Endothelial cell (in vitro differentiated cells): ENCODE results near the gene GRM4. TPM values are rescaled to one million over a fixed set of nuclear protein-coding genes. Genes with fewer than 3 reads are reported as not detected.

Source experiments
- DNase-seq: peaks from one replicate; pipeline ENCODE4 v3.0.0; 2021; ENCODE audit warnings: low spot score
- H3K27ac Mint-ChIP-seq: one replicate; pipeline ENCODE4 v1.8.0; 2021; ENCODE audit warnings: mixed read lengths, inconsistent platforms; ENCODE audit not compliant: unreplicated experiment
- H3K27me3 Mint-ChIP-seq: one replicate; pipeline ENCODE4 v1.8.0; 2021; ENCODE audit warnings: mild to moderate bottlenecking, moderate library complexity, mixed read lengths, inconsistent platforms; ENCODE audit not compliant: unreplicated experiment
- H3K36me3 Mint-ChIP-seq: one replicate; pipeline ENCODE4 v1.8.0; 2021; ENCODE audit warnings: mild to moderate bottlenecking, low read depth, mixed read lengths, inconsistent platforms; ENCODE audit not compliant: unreplicated experiment
- H3K4me1 Mint-ChIP-seq: one replicate; pipeline ENCODE4 v1.8.0; 2021; ENCODE audit warnings: mild to moderate bottlenecking, mixed read lengths, inconsistent platforms; ENCODE audit not compliant: unreplicated experiment
- H3K4me3 Mint-ChIP-seq: one replicate; pipeline ENCODE4 v1.8.0; 2021; ENCODE audit warnings: mild to moderate bottlenecking, mixed read lengths, inconsistent platforms; ENCODE audit not compliant: unreplicated experiment
- H3K9me3 Mint-ChIP-seq: one replicate; pipeline ENCODE4 v1.8.0; 2021; ENCODE audit warnings: mixed read lengths, inconsistent platforms; ENCODE audit not compliant: unreplicated experiment
- total RNA-seq: library from RNA; stranded (reverse); fragmentation: NEBNext Ultra II Directional; extraction: Animal tissue kit (Norgen Biotek cat#: 25700); gene quantifications from one replicate; pipeline ENCODE4 v1.2.1, GENCODE V29; 2021; ENCODE audit not compliant: unreplicated experiment
- TF ChIP-seq, protein P1 (sequence below): fragments of 200-600 bp; sonication (generic); IDR thresholded peaks from one replicate; pipeline ENCODE4 v1.5.0; 2021; ENCODE audit warnings: antibody characterized with exemption; ENCODE audit not compliant: unreplicated experiment

GRM4 gene
- total RNA-seq, 1 donor from 2014 or later, result 2.6 TPM

DNA sequence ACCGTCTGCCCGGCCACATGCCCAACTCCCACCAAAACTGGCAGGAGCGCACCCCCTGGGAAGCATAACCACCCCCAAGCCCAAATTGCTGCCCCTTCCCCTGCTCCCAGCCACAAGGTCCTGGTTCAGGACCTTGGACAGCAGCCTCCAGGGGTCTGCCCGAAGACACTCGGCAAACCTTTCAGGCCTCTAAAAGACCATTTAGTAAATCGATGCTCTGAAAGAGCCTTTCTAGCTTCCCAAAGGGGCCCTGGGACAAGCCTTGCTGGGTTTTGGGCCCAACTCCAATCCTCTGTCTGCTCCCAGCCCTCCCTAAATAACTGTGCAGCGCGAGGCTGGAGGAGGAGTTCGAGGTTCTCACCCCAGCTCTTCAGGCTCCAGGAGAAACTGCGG is 30.5 kb downstream of the GRM4 start:
- Mint-ChIP-seq H3K36me3 (no peaks in the 10 kb centered on the region), H3K4me1 (no peaks in the 10 kb centered on the region), H3K9me3 (no peaks in the 10 kb centered on the region), H3K4me3 (no peak overlapping the region), H3K27me3 (peaks cover 6% of the 10 kb centered on the region), H3K27ac (no peak overlapping the region)
- TF ChIP-seq, protein P1, sequence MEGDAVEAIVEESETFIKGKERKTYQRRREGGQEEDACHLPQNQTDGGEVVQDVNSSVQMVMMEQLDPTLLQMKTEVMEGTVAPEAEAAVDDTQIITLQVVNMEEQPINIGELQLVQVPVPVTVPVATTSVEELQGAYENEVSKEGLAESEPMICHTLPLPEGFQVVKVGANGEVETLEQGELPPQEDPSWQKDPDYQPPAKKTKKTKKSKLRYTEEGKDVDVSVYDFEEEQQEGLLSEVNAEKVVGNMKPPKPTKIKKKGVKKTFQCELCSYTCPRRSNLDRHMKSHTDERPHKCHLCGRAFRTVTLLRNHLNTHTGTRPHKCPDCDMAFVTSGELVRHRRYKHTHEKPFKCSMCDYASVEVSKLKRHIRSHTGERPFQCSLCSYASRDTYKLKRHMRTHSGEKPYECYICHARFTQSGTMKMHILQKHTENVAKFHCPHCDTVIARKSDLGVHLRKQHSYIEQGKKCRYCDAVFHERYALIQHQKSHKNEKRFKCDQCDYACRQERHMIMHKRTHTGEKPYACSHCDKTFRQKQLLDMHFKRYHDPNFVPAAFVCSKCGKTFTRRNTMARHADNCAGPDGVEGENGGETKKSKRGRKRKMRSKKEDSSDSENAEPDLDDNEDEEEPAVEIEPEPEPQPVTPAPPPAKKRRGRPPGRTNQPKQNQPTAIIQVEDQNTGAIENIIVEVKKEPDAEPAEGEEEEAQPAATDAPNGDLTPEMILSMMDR, result no peak
- peak; percentile 72 for DNase-seq

DNA sequence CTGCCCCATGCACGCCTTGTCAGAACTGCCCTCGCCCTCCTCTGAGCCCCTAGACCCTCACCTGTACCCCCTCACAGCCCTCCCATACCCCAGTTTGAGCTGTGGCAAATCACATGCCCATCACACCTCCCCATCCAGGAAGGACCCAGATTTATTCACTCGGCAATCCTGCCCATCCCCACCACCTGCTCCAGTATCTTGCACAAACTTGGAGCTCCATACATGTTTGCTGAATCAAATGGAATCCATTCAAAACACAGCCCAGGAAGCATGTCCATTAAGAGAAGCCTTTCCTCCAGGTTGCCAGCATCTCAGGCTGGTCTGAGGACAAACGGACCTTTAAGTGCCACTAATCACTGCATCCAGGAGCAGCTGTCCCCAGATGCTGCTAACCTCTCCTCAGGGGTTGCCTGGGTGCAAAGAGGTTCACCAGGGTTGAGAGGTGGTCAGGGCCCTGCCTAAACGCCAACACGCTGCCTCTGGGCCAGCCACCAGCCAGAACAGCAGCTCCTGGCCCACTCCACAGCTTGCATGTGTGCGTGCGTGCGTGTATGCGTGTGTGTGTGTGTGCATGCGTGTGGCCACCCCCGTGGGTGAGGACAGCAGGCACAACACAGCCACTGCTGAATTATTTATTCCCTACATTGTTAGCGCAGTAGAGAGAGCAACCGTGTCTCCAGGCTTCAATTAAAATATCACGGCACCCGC is 31.0 kb downstream of the GRM4 start:
- no peak overlapping the region for H3K4me3 Mint-ChIP-seq
- no peaks in the 10 kb centered on the region for H3K36me3 Mint-ChIP-seq
- no peak overlapping the region for H3K27ac Mint-ChIP-seq
- H3K9me3 Mint-ChIP-seq, result no peaks in the 10 kb centered on the region
- TF ChIP-seq, protein P1, result no peak
- peaks cover 6% of the 10 kb centered on the region for H3K27me3 Mint-ChIP-seq
- no peak for DNase-seq
- H3K4me1 Mint-ChIP-seq, result no peaks in the 10 kb centered on the region

- H3K36me3 Mint-ChIP-seq, result no peaks in the 10 kb centered on the region
- no peak for DNase-seq
- H3K4me1 Mint-ChIP-seq, result no peaks in the 10 kb centered on the region
- no peak overlapping the region for H3K4me3 Mint-ChIP-seq
- H3K9me3 Mint-ChIP-seq, result no peaks in the 10 kb centered on the region
- H3K27me3 Mint-ChIP-seq, result peaks cover 6% of the 10 kb centered on the region
- no peak overlapping the region for H3K27ac Mint-ChIP-seq
- TF ChIP-seq, protein P1, result no peak
These were observed 32.4 kb downstream of the GRM4 start for GRCh38 chr6:34113532-34113931.

DNA sequence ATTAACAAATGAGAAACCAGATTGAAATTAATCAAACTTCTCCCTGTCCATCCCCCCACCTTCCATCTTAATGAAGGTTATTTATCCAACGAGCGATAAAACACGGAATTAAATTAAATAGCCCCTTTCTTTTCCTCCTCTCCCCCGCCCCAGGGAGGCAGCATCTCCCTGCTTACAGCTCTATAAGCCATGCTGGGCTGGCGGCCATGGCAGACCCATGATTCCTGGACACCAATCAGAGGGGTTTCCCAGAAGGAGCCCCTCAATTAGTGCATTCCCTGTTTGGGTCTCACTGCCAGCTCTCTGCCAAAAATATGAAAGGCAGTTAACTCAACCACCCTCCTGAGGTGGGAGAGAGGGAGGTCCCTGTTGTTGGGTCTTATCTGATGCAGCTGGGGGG is 33.8 kb downstream of the GRM4 start:
- peaks cover 4% of the 10 kb centered on the region for H3K27me3 Mint-ChIP-seq

DNA sequence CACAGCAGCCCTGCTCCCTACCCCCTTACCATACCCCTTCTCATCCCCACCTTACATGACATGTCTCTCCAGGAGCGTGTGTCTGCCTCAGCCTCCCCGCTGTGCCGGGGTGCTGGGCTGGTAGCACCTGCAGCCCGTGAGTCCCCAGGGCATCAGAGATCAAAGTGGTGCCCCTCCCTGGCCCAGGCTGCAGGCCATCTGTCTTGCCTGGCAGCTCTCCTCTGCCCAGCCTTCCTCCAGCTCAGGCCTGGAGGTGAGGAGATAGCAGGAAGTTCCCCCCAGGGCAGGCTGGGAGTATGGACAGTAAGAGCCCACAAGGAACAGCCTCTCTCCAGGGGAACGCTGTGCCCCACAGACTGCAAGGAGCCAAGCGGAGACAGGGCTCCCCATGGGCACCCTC is 35.3 kb downstream of the GRM4 start:
- TF ChIP-seq, protein P1, result no peak
- DNase-seq, result no peak
- no peaks in the 10 kb centered on the region for H3K4me1 Mint-ChIP-seq
- no peak overlapping the region for H3K4me3 Mint-ChIP-seq
- no peaks in the 10 kb centered on the region for H3K36me3 Mint-ChIP-seq
- H3K27ac Mint-ChIP-seq, result no peak overlapping the region
- peaks cover 7% of the 10 kb centered on the region for H3K27me3 Mint-ChIP-seq
- H3K9me3 Mint-ChIP-seq, result no peaks in the 10 kb centered on the region

More for the DNA sequence above, 33.8 kb downstream of the GRM4 start:
- no peak overlapping the region for H3K4me3 Mint-ChIP-seq
- DNase-seq, result no peak
- H3K36me3 Mint-ChIP-seq, result no peaks in the 10 kb centered on the region
- no peaks in the 10 kb centered on the region for H3K9me3 Mint-ChIP-seq
- H3K4me1 Mint-ChIP-seq, result no peaks in the 10 kb centered on the region
- no peak overlapping the region for H3K27ac Mint-ChIP-seq
- TF ChIP-seq, protein P1, result no peak
